Left ventricle myocardium superior (tissue), 1 donor: Measurements from ENCODE around the gene PSAP. TPM values are rescaled to one million over a fixed set of nuclear protein-coding genes. Genes with fewer than 3 reads are reported as not detected.

Experiments
- ATAC-seq: fragments of 200-7000 bp; cut with Tn5 transposase; one replicate; pipeline ENCODE4 v1.9.1; 2020; ENCODE audit warnings: mild to moderate bottlenecking, moderate library complexity
- DNase-seq: peaks from one replicate; pipeline ENCODE4 v3.0.0-alpha.2; 2020
- intact Hi-C: fragments of 100-400 bp; cut with micrococcal nuclease; formaldehyde crosslinking; loops from one replicate; pipeline ENCODE4 v1.11.0; 2022
- total RNA-seq: library from RNA; stranded (reverse); fragmentation: NEBNext Ultra II Directional; extraction: Animal tissue kit (Norgen Biotek cat#: 25700); gene quantifications from one replicate; pipeline ENCODE4 v1.2.1, GENCODE V29; 2021
- donor health status: DM: no; HTN: yes; CAD: no; lungs with severe emphysema.

Gene PSAP
- total RNA-seq, 1 donor from 2014 or later: 1,798 TPM

- intact Hi-C loops: no loop called here
- DNase-seq: no peak
- ATAC-seq: no peak
These were observed 17.4 kb downstream of the PSAP start for GRCh38 chr10:71833451-71834342.

- intact Hi-C loops: no loop called here
- no peak for ATAC-seq
These were observed 18.1 kb downstream of the PSAP start for GRCh38 chr10:71832967-71833366.

GRCh38 chr10:71831646-71832552 is 19.2 kb downstream of the PSAP start:
- no peak for DNase-seq
- ATAC-seq: no peak
- intact Hi-C loops: no loop called here

More at GRCh38 chr10:71832967-71833366, 18.1 kb downstream of the PSAP start:
- DNase-seq: no peak

DNA sequence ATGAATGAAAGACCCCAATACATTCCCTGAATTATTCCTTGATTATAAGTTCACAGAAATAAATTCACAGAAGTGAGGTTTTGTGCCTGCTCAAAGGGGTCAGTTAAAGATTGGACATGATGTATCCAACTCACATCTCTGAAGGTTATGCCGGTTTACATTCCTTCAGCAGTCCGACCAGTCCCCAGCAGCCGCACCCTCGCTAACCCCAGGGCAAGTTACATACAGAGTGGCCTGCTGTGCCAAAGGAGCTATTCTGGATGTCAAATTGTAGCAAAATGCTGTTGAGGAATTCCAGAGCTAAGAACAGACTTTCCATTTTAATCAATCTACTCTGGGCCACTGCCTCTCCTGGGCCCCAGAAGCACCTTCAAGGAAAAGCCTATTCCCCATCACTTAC is 20.3 kb downstream of the PSAP start:
- intact Hi-C loops: no loop called here
- no peak for DNase-seq

DNA sequence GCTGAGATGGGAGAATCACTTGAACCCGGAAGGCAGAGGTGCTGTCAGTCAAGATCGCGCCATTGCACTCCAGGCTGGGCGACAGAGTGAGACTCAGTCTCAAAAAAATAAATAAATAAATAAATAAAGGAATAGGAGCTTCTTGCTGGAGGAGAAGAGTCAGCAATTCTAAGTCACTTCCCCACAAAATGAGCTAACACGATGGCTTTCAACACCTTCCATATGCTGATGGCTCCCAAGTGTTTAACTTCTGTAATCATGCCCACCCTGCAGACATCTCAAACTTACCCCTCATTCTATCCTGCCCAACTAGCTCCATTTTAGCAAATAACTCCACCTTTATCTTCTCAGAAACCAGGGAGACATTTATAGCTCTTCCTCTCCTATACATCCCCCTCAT is 21.2 kb downstream of the PSAP start:
- ATAC-seq (no peak), DNase-seq (no peak)
- intact Hi-C loops: no loop called here

More for the DNA sequence above, 20.3 kb downstream of the PSAP start:
- ATAC-seq: no peak

- ATAC-seq (peak; percentile 62), DNase-seq (no peak)
- intact Hi-C loops: no loop called here
These were observed 21.9 kb downstream of the PSAP start for GRCh38 chr10:71829171-71829570.

- intact Hi-C loops: no loop called here
- no peak for ATAC-seq
- no peak for DNase-seq
These were observed 22.3 kb downstream of the PSAP start for GRCh38 chr10:71828702-71829101.

DNA sequence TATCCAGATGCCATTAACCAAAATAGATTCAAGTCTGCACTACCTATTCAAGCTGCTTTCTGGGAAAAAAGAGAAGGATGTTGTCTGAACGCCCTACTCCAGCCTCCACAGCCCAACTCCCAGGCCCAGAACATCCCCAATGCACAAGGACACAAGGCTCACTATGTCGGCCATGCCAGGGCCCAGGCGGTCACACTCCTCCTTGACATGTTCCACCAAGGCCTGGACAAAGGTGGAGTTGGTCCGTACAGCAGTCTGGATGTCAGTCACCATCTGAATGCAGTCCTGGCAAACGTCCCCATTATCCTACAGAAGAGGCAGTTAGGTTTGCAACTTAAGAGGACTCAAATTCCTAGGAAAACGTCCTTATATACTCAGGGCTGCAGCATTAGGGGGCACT is 23.2 kb downstream of the PSAP start:
- intact Hi-C loops: no loop called here
- ATAC-seq: no peak

DNA sequence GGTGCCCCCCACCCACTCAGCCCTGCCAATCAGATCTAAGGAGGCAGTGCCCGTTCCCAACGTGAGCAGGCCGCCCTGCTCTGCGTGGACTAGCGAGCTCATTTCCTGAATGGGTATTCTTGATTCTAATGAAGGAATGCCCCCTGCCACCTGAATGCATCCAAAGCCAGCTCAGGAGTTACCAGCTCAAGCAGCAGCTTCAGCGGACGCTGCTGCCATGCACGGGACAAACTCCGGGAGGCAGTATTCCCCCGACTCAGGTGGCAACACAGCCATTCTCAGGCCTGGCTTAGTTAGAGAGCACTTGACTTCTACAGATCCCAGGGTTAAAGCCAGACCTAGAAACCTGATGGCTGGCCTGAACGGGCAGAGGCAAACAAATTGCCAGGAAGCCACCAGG is 25.8 kb downstream of the PSAP start:
- no peak for DNase-seq
- ATAC-seq: no peak
- intact Hi-C loops: no loop called here

More for the DNA sequence above, 23.2 kb downstream of the PSAP start:
- no peak for DNase-seq

GRCh38 chr10:71824333-71824732 is 26.7 kb downstream of the PSAP start:
- intact Hi-C loops: no loop called here
- no peak for DNase-seq
- ATAC-seq: no peak

GRCh38 chr10:71823356-71823755 is 27.7 kb downstream of the PSAP start:
- DNase-seq: no peak
- intact Hi-C loops: no loop called here
- no peak for ATAC-seq

DNA sequence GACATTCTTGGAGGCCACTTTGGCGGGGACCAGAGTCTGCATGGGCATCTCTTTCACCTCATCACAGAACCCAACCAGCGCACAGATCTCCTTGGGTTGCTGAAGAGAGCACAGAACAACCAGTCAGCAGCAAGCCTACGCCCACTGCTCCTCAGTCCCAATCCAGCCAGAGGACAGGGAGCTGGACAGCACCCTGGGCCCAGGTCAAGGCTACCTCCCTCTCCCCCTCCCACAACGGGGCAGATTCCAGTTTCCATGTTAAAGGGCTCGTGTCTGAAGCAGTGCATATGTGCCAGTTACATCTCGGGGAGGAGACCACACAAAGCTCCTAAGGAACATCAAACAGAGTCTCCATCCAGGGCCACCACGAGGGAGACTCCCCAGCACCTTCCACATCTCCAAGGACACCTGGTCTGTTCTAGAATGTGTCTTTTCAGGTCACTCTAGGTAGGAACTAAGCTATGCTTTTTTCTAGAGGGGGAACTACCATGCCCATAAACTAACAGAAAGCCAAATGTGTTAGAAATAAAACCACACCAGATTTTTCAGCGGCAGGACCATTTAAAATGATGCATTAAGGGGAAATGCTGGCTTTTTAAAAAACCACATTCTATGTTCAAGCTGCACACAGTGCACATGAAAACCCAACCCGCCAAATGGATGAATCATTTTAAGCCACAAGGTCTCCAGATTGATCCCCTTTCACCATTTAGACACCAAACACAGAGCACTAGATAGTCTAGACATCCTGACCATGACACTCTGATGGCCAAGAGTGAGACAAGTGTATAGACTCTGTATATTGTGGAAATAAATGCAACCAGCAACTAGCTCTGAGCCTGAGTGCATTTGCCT is 28.9 kb downstream of the PSAP start:
- DNase-seq: no peak

GRCh38 chr10:71820966-71821365 is 30.1 kb downstream of the PSAP start:
- intact Hi-C loops: no loop called here
- DNase-seq (no peak), ATAC-seq (no peak)

More for the DNA sequence above, 28.9 kb downstream of the PSAP start:
- ATAC-seq: no peak
- intact Hi-C loops: no loop called here

- intact Hi-C loops: no loop called here
- ATAC-seq (no peak), DNase-seq (no peak)
These were observed 31.1 kb downstream of the PSAP start for GRCh38 chr10:71819985-71820384.

DNA sequence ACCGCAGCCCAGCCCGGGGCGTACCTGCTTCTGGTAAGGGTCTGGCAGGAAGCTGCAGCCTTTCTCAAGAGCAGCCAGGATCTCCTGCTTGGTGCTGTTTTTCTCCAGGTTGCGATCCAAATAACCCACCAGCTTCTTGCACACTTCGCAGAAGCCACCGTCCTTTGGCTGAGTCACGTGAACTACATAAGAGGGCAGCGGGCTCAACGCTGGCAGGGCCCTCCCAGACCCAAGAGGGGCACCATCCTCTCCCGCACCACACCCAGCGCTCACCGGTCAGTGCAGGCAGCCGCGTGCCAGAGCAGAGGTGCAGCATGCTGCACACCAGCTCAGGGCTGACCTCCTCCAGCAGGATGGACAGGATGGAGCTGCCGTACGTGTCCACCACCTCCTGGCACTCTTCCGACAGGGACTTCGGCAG is 31.6 kb downstream of the PSAP start:
- DNase-seq (no peak), ATAC-seq (no peak)
- intact Hi-C loops: no loop called here

DNA sequence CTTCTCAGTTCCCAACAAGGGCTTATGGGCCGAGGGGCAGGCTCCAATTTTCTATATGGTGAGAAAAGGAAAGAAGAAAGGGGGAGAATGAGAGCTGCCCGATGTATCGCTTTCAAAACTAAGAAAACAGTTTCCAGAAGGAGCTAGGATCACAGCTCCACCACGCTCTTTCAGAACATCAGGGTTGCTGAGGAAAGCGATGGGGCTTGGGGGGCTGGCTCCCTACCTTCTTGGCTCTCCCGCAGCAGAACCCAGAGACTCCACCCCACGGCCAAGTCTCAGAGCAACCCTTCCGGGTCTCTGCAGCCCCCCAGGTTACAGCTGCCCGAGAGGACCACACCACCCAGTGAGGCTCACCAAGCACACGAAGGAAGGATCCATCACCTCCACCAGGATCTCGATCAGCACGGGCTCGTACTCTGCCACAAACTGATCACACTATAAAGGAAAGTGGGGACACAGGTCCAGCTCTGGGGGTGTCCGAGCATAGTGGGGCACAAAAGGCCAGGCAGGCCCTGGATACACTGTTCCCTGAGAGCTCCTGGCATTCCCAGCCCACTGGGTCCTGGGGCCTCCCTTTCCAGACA is 32.3 kb downstream of the PSAP start:
- intact Hi-C loops: no loop called here
- DNase-seq: no peak
- ATAC-seq: no peak

GRCh38 chr10:71817831-71818655 is 33.0 kb downstream of the PSAP start:
- peak; percentile 82 for ATAC-seq
- intact Hi-C loops: no loop called here
- peak; percentile 83 for DNase-seq
